HG03460 (cell line): Measurements from ENCODE around the gene PRR3.
"Not testable (repeated sequence)": the region's sequence is repeated elsewhere in the genome, so short reads cannot be mapped to it uniquely, and the experiment has no call there.

ENCODE experiments used
- ATAC-seq: cut with Tn5 transposase; IDR thresholded peaks from one replicate; pipeline ENCODE4 v1.9.1; 2021; ENCODE audit not compliant: unreplicated experiment

PRR3 gene

GRCh38 chr6:30570263-30570662, 13.2 kb downstream of the PRR3 start:
- ATAC-seq, result no peak

GRCh38 chr6:30570740-30571074, 13.6 kb downstream of the PRR3 start:
- ATAC-seq, result peak; percentile 20

GRCh38 chr6:30571075-30571761, 14.1 kb downstream of the PRR3 start, which contains the start of gene ABCF1:
Gene ABCF1, plus strand, starts transcription at chr6:30571442. Its CDS starts 46 bp downstream, at chr6:30571488.
- ATAC-seq, result peak; percentile 92

- no peak for ATAC-seq
Observed at GRCh38 chr6:30571762-30572082, 14.6 kb downstream of the PRR3 start.

- no peak for ATAC-seq
Observed at GRCh38 chr6:30572148-30572547, 15.1 kb downstream of the PRR3 start.

GRCh38 chr6:30573113-30573512, 16.0 kb downstream of the PRR3 start:
- no peak for ATAC-seq

GRCh38 chr6:30578051-30578450, 21.0 kb downstream of the PRR3 start:
- no peak for ATAC-seq

- ATAC-seq, result no peak
Observed at GRCh38 chr6:30583921-30584320, 26.8 kb downstream of the PRR3 start.

- no peak for ATAC-seq
Observed at GRCh38 chr6:30589754-30590358, 32.8 kb downstream of the PRR3 start.

- ATAC-seq, result no peak
Observed at GRCh38 chr6:30590509-30590908, 33.4 kb downstream of the PRR3 start.

GRCh38 chr6:30591008-30591407, 33.9 kb downstream of the PRR3 start:
- no peak for ATAC-seq

GRCh38 chr6:30592287-30592686, 35.2 kb downstream of the PRR3 start:
- ATAC-seq, result no peak

- ATAC-seq, result not testable (repeated sequence)
Observed at GRCh38 chr6:30597315-30598144, 40.4 kb downstream of the PRR3 start.

- ATAC-seq, result no peak
Observed at GRCh38 chr6:30598912-30599624, 42.0 kb downstream of the PRR3 start.

- no peak for ATAC-seq
Observed at GRCh38 chr6:30599625-30600324, 42.7 kb downstream of the PRR3 start.

- no peak for ATAC-seq
Observed at GRCh38 chr6:30600451-30600961, 43.4 kb downstream of the PRR3 start.

- ATAC-seq, result no peak
Observed at GRCh38 chr6:30601436-30601814, 44.3 kb downstream of the PRR3 start.

GRCh38 chr6:30601815-30602641, 44.9 kb downstream of the PRR3 start:
- no peak for ATAC-seq

- ATAC-seq, result no peak
Observed at GRCh38 chr6:30603961-30604360, 46.9 kb downstream of the PRR3 start.

GRCh38 chr6:30610065-30610464, 53.0 kb downstream of the PRR3 start:
- ATAC-seq, result no peak
